Subcutaneous abdominal adipose tissue (tissue), 5 donors: ENCODE measurements around the gene CHAF1A.

Experiments used
- H3K27ac ChIP-seq: one replicate; pipeline ENCODE4 v1.7.0; 2013; ENCODE audit warnings: low read depth, mild to moderate bottlenecking, inconsistent platforms, low read length, moderate library complexity
- H3K27me3 ChIP-seq, 5 donors: one replicate each; pipeline ENCODE4 v1.7.0; 2013; ENCODE audit warnings: low read length in 5 of 5, inconsistent platforms in 1 of 5; ENCODE audit not compliant: control insufficient read depth in 5 of 5, insufficient read depth in 4 of 5
- H3K36me3 ChIP-seq, 5 donors: one replicate each; pipeline ENCODE4 v1.7.0; 2013; ENCODE audit warnings: low read length in 5 of 5; ENCODE audit not compliant: control insufficient read depth in 5 of 5, insufficient read depth in 5 of 5
- H3K4me1 ChIP-seq, 5 donors: one replicate each; pipeline ENCODE4 v1.7.0; 2013; ENCODE audit warnings: low read length in 5 of 5, mild to moderate bottlenecking in 3 of 5, moderate library complexity in 1 of 5; ENCODE audit not compliant: control insufficient read depth in 5 of 5, insufficient read depth in 5 of 5
- H3K4me3 ChIP-seq, 5 donors: one replicate each; pipeline ENCODE4 v1.7.0; 2013; ENCODE audit warnings: low read length in 5 of 5, low read depth in 1 of 5
- H3K9ac ChIP-seq, 5 donors: one replicate each; pipeline ENCODE4 v1.7.0; 2013; ENCODE audit warnings: low read length in 5 of 5, mild to moderate bottlenecking in 4 of 5, moderate library complexity in 3 of 5
- H3K9me3 ChIP-seq, 5 donors: one replicate each; pipeline ENCODE4 v1.7.0; 2013; ENCODE audit warnings: low read length in 5 of 5; ENCODE audit not compliant: control insufficient read depth in 5 of 5
- donor health status: healthy.
- donor health status: healthy.
- donor health status: healthy.
- donor health status: healthy.
- donor health status: healthy.

The CHAF1A gene

GRCh38 chr19:4434391-4434790 lies 32.0 kb downstream of the CHAF1A start:
- Histone ChIP-seq H3K4me1 (peaks cover 0 to 13% (median 0%) of the 10 kb centered on the region in 5 donors), H3K27me3 (no peaks in the 10 kb centered on the region), H3K27ac (no peak overlapping the region), H3K4me3 (no peak overlapping the region), H3K36me3 (peaks cover 0 to 62% (median 45%) of the 10 kb centered on the region in 5 donors), H3K9ac (no peak overlapping the region), H3K9me3 (no peaks in the 10 kb centered on the region)

GRCh38 chr19:4436231-4436630 lies 33.8 kb downstream of the CHAF1A start:
- peaks cover 0 to 8% (median 0%) of the 10 kb centered on the region in 5 donors for H3K4me1 ChIP-seq
- H3K9me3 ChIP-seq: no peaks in the 10 kb centered on the region
- no peak overlapping the region for H3K27ac ChIP-seq
- no peak overlapping the region for H3K9ac ChIP-seq
- H3K36me3 ChIP-seq: peaks cover 0 to 56% (median 34%) of the 10 kb centered on the region in 5 donors
- H3K27me3 ChIP-seq: no peaks in the 10 kb centered on the region
- H3K4me3 ChIP-seq: no peak overlapping the region

- no peak overlapping the region for H3K9ac ChIP-seq
- H3K4me1 ChIP-seq: peaks cover 0 to 3% (median 0%) of the 10 kb centered on the region in 5 donors
- peaks cover 0 to 51% (median 26%) of the 10 kb centered on the region in 5 donors for H3K36me3 ChIP-seq
- H3K27me3 ChIP-seq: no peaks in the 10 kb centered on the region
- no peaks in the 10 kb centered on the region for H3K9me3 ChIP-seq
- H3K27ac ChIP-seq: no peak overlapping the region
- no peak overlapping the region for H3K4me3 ChIP-seq
Observed at GRCh38 chr19:4437103-4437502, 34.7 kb downstream of the CHAF1A start.

DNA sequence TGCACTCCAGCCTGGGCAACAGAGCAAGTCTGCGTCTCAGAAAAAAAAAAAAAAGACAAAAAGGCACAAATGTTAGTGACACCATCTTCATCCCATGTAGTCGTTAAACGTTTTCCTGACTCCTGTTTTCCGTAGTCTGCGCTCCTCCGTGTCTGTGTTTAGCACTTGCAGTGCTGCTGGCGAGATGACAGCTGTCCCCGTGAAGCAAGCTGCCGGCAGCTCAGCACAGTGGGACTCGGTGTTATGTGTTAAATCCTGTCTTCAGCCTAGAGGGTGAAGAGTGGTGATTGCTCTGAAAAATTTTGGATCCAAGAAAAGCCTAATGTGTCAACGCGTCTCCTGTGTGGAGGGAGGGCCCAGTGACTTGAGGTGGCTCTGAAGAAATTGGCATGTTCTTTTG lies 36.8 kb downstream of the CHAF1A start:
- Histone ChIP-seq H3K9me3 (no peaks in the 10 kb centered on the region), H3K4me3 (no peak overlapping the region), H3K36me3 (peaks cover 0 to 38% (median 15%) of the 10 kb centered on the region in 5 donors), H3K27ac (no peak overlapping the region), H3K4me1 (no peaks in the 10 kb centered on the region), H3K27me3 (no peaks in the 10 kb centered on the region), H3K9ac (no peak overlapping the region)

DNA sequence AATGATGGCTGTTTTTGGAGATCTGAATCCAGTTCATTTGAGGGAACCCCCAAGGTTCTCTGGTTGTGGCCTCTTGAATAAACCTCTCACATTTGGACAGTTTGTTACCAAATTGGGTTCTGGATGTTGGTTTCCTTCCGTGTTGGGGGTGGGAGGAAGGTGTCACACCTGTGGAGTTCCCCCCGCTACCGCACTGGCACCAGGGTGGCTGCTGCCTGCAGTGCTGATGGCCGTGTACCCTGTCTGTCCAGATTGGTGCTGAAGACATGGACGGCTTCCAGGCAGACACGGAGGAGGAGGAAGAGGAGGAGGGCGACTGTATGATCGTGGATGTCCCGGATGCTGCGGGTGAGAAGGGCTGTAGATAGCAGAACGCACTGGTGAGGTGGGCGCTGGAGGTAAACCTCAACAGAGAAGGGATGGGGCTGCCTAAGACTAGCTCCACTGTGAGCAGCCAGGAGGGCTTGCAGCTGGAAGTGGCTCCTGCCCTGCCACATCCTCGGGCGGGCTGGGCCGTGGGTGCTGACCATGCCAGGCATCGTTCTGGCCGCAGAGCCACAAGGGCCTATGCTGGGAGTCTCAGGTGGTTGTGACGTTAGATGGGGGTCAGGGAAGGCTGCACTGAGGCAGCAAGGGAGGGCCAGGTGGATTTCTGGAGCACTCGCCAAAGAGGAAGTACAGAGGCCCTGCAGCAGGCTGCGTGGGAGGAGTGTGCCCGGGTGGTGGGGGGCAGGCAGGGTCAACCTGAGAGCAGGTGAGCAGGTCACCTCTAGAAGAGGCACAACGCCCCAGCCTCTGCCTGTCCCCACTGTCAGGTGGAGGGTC lies 39.8 kb downstream of the CHAF1A start:
- no peaks in the 10 kb centered on the region for H3K27me3 ChIP-seq
- H3K27ac ChIP-seq: no peak overlapping the region
- H3K9ac ChIP-seq: no peak overlapping the region
- no peak overlapping the region for H3K4me3 ChIP-seq
- H3K4me1 ChIP-seq: peaks cover 0 to 16% (median 11%) of the 10 kb centered on the region in 5 donors
- H3K9me3 ChIP-seq: no peaks in the 10 kb centered on the region
- H3K36me3 ChIP-seq: peaks cover 0 to 49% (median 35%) of the 10 kb centered on the region in 5 donors

DNA sequence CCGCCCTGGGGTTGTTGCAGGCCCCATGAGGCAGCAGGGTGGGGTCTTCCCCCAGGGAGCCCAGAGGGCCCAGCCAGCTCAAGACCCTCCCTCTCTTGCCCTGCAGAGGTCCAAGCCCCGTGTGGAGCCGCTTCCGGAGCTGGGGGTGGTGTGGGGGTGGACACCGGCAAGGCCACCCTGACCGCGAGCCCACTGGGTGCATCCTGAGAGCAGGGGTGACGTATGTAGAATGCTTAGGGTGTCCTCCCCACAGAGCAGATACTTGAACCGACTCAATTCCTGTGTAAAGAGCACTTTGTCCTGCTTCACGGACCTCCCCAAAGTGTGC lies 40.3 kb downstream of the CHAF1A start:
- H3K36me3 ChIP-seq: peaks cover 0 to 53% (median 41%) of the 10 kb centered on the region in 5 donors
- no peaks in the 10 kb centered on the region for H3K27me3 ChIP-seq
- H3K27ac ChIP-seq: no peak overlapping the region

GRCh38 chr19:4443188-4443587 lies 40.7 kb downstream of the CHAF1A start:
- H3K4me3 ChIP-seq: no peak overlapping the region
- no peaks in the 10 kb centered on the region for H3K9me3 ChIP-seq
- H3K9ac ChIP-seq: no peak overlapping the region
- no peaks in the 10 kb centered on the region for H3K27me3 ChIP-seq
- no peak overlapping the region for H3K27ac ChIP-seq
- H3K4me1 ChIP-seq: peaks cover 0 to 16% (median 11%) of the 10 kb centered on the region in 5 donors
- peaks cover 0 to 57% (median 45%) of the 10 kb centered on the region in 5 donors for H3K36me3 ChIP-seq

More for the DNA sequence above, 40.3 kb downstream of the CHAF1A start:
- no peak overlapping the region for H3K4me3 ChIP-seq
- peaks cover 0 to 16% (median 11%) of the 10 kb centered on the region in 5 donors for H3K4me1 ChIP-seq
- H3K9ac ChIP-seq: no peak overlapping the region
- no peaks in the 10 kb centered on the region for H3K9me3 ChIP-seq

- H3K27me3 ChIP-seq: no peaks in the 10 kb centered on the region
- H3K9me3 ChIP-seq: no peaks in the 10 kb centered on the region
- peaks cover 0 to 20% (median 14%) of the 10 kb centered on the region in 5 donors for H3K4me1 ChIP-seq
- no peak overlapping the region for H3K4me3 ChIP-seq
- H3K27ac ChIP-seq: no peak overlapping the region
- peaks cover 0 to 67% (median 55%) of the 10 kb centered on the region in 5 donors for H3K36me3 ChIP-seq
- no peak overlapping the region for H3K9ac ChIP-seq
Observed at GRCh38 chr19:4443966-4444764, 41.7 kb downstream of the CHAF1A start.

GRCh38 chr19:4444765-4445741 lies 42.6 kb downstream of the CHAF1A start:
- no peak overlapping the region for H3K4me3 ChIP-seq
- H3K4me1 ChIP-seq: peaks cover 0 to 27% (median 15%) of the 10 kb centered on the region in 5 donors
- H3K36me3 ChIP-seq: peaks cover 0 to 66% (median 57%) of the 10 kb centered on the region in 5 donors
- no peaks in the 10 kb centered on the region for H3K9me3 ChIP-seq
- H3K27ac ChIP-seq: no peak overlapping the region
- no peak overlapping the region for H3K9ac ChIP-seq
- no peaks in the 10 kb centered on the region for H3K27me3 ChIP-seq
